IPS DF 6.9 (cell line): Measurements from ENCODE around the gene TMPRSS4.

ENCODE experiments used
- DNase-seq: peaks from one replicate; pipeline ENCODE4 v3.0.0-alpha.2; 2013; ENCODE audit warnings: low read depth, low spot score
- H3K27ac ChIP-seq: one replicate; pipeline ENCODE4 v1.5.1; 2013; ENCODE audit warnings: low read length, control low read depth
- H3K27me3 ChIP-seq: 2 replicates; pipeline ENCODE4 v1.6.1; 2013; ENCODE audit warnings: mild to moderate bottlenecking, low read length; ENCODE audit not compliant: control insufficient read depth, insufficient read depth
- H3K36me3 ChIP-seq: 2 replicates; pipeline ENCODE4 v1.6.1; 2013; ENCODE audit warnings: low read length; ENCODE audit not compliant: control insufficient read depth, insufficient read depth
- H3K4me1 ChIP-seq: 2 replicates; pipeline ENCODE4 v1.6.1; 2013; ENCODE audit warnings: low read length; ENCODE audit not compliant: control insufficient read depth, insufficient read depth
- H3K4me3 ChIP-seq: 2 replicates; pipeline ENCODE4 v1.5.1; 2013; ENCODE audit warnings: mild to moderate bottlenecking, low read length
- H3K9me3 ChIP-seq: 2 replicates; pipeline ENCODE4 v1.6.1; 2013; ENCODE audit warnings: low read length, inconsistent platforms; ENCODE audit not compliant: control insufficient read depth, insufficient read depth
- WGBS: extraction: QIAGEN DNeasy Blood & Tissue Kit; methylation state at CpG from one replicate; pipeline ENCODE4 v1.1.7; 2013; ENCODE audit warnings: mixed read lengths, missing lambda C conversion rate; ENCODE audit not compliant: insufficient read length, insufficient coverage; 5-methylcytosine and 5-hydroxymethylcytosine counted together

Gene TMPRSS4

DNA sequence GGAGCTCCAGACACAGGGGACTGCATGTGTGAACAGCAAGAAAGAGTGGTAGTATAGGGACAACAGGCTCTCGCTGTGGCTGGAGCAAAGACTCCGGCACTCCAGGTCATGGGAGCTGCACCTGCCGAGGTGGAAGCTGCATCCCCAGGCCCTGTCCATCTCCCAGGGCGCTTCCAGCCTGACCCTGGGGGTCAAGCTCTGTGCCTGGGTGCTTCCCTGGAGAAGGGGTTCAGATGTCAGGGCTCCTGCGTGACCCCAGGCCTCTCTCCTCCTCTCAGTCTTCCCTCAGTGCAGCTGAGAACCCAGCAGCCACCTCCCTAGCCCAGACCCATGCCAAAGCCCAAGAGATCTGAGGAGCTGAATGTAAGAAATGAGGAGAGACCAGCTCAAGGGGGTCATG is 3.4 kb downstream of the TMPRSS4 start:
- no peaks in the 10 kb centered on the region for H3K9me3 ChIP-seq
- H3K36me3 ChIP-seq: no peaks in the 10 kb centered on the region
- no CpG with 5 or more reads among the region's 5 CpGs for WGBS
- H3K27ac ChIP-seq: no peak overlapping the region
- no peak overlapping the region for H3K4me3 ChIP-seq
- peaks cover 4% of the 10 kb centered on the region for H3K4me1 ChIP-seq
- no peak for DNase-seq
- H3K27me3 ChIP-seq: no peaks in the 10 kb centered on the region

- no peaks in the 10 kb centered on the region for H3K36me3 ChIP-seq
- DNase-seq: no peak
- peaks cover 4% of the 10 kb centered on the region for H3K4me1 ChIP-seq
- WGBS: no CpG with 5 or more reads among the region's 18 CpGs
- H3K4me3 ChIP-seq: no peak overlapping the region
- H3K27me3 ChIP-seq: no peaks in the 10 kb centered on the region
- H3K27ac ChIP-seq: no peak overlapping the region
- no peaks in the 10 kb centered on the region for H3K9me3 ChIP-seq
Measured at GRCh38 chr11:118081241-118081958, 4.5 kb downstream of the TMPRSS4 start.

- Histone ChIP-seq H3K27ac (no peak overlapping the region), H3K9me3 (no peaks in the 10 kb centered on the region), H3K36me3 (no peaks in the 10 kb centered on the region), H3K4me3 (no peak overlapping the region), H3K27me3 (no peaks in the 10 kb centered on the region), H3K4me1 (no peaks in the 10 kb centered on the region; the same call in 1 of the 2 replicates)
- no CpG with 5 or more reads among the region's 21 CpGs for WGBS
- no peak for DNase-seq
Measured at GRCh38 chr11:118082880-118083552, 6.1 kb downstream of the TMPRSS4 start.

- Histone ChIP-seq H3K27me3 (no peaks in the 10 kb centered on the region), H3K4me1 (no peaks in the 10 kb centered on the region; the same call in 1 of the 2 replicates), H3K4me3 (no peak overlapping the region), H3K9me3 (no peaks in the 10 kb centered on the region), H3K36me3 (no peaks in the 10 kb centered on the region), H3K27ac (no peak overlapping the region)
- no CpG with 5 or more reads among the region's 4 CpGs for WGBS
- no peak for DNase-seq
Measured at GRCh38 chr11:118084247-118084646, 7.4 kb downstream of the TMPRSS4 start.

DNA sequence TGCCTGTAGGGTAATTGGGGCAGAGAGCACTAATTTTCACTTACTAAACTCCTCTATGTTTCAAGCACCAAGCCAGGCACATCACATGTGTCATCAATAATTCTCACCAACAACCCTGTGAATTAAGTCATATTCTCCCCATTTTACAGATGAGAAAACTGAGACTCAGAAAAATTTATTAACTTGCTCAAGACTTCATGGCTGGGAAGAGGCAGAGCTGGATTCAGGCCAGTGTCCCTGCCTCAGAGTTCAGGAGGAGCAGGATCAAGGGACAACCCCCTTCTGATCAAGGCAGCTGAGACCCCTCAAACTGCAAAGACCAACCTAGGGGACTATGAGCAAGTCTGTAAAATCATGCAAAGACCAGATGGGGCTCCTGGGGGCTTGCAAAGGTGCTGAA is 7.8 kb downstream of the TMPRSS4 start:
- Histone ChIP-seq H3K4me3 (no peak overlapping the region), H3K27ac (no peak overlapping the region), H3K27me3 (no peaks in the 10 kb centered on the region), H3K9me3 (no peaks in the 10 kb centered on the region), H3K36me3 (no peaks in the 10 kb centered on the region), H3K4me1 (no peaks in the 10 kb centered on the region; the same call in 1 of the 2 replicates)
- no peak for DNase-seq

DNA sequence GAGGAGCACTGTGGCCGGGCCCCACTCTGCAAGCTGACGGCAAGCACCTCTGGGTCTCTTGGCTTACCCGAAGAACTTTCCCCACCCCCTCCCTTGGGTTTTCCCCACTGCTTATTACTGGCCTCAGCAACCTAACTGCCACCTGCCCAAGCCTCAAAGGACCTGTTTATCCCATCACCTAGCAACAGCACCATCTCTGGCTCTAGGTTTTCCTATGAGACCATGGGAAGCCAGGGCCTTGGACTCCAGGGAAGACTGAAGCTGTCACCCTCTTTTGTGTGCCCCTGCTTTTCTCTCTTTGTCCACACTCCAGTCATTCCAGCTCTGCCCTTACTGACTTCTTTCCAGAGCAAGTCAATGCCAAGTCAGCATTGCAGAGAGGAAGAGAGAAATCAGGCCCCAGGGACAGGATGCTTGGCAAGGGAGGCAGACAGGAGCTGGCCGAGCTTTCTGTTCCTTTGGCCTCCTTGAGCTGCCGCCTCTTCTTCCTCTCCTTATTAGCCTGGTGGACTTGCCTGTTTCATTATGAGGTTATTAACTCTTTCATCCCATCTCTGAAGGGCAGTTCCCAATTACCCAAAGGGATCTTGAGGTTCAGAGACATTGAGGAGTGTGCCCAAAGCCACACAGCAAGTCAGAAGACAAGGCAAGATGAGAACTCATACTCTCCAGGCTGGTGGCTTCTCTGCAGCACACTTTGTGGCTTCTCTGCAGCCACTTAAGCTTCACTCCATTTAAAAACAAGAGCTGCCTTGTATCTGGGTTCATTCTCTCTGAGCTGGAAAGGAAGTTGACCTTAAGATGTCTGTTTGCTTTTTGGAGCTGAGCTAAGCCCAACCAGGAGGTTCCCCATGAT is 10.3 kb downstream of the TMPRSS4 start, which contains the start of gene SMIM35:
SMIM35 (minus strand) TSS at position 51 of the 856 bp plus-strand sequence. CDS start 206 bp downstream, outside the sequence.
- Histone ChIP-seq H3K9me3 (no peaks in the 10 kb centered on the region), H3K36me3 (no peaks in the 10 kb centered on the region), H3K27me3 (no peaks in the 10 kb centered on the region), H3K4me1 (no peaks in the 10 kb centered on the region), H3K27ac (no peak within 1 kb of the TSS), H3K4me3 (no peak within 1 kb of the TSS)
- WGBS: no CpG with 5 or more reads among the region's 5 CpGs
- DNase-seq: no peak

DNA sequence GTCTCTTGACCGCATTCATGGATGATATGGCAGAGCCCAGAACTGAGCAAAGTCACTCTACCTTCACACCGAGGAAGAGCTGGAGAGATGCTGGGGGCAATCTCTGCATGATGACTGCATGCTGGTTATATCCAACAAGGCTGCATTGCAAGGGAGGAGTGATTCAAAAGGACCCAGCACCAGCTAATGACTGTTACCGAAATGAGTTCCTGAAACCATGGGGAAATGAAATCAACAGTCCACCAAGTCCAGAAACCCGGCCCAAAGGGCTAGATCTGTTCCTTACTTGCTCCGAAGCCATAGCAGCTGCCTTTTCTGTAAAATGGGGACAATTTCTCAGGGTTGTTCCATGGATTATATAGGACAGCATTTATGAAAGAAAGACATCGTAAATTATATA is 11.1 kb downstream of the TMPRSS4 start:
- no peak for DNase-seq
- no peaks in the 10 kb centered on the region for H3K4me1 ChIP-seq
- WGBS: no CpG with 5 or more reads among the region's 6 CpGs
- H3K4me3 ChIP-seq: no peak overlapping the region
- H3K27me3 ChIP-seq: no peaks in the 10 kb centered on the region
- no peaks in the 10 kb centered on the region for H3K9me3 ChIP-seq
- no peak overlapping the region for H3K27ac ChIP-seq
- H3K36me3 ChIP-seq: no peaks in the 10 kb centered on the region

DNA sequence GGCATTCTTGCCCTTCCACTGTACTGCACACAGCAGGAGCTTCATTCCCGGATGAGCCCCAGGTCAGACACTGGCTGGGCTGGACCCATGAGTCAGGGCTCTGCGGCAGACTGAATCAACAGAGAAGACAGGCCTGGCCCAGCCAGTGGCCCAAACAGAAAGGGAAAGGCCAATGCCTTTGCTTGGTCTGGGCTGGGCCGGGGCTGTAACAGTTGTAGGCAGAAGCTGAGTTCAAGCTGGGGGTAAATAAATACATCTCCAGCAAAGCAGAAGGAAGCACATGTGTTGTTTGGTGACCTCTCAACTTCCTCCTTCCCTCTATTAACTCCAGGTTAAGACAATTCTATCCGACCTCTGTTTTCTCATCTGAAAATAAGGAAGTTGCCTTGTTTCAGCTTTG is 11.7 kb downstream of the TMPRSS4 start:
- no peak overlapping the region for H3K4me3 ChIP-seq
- 0 out of 2 replicates have a peak, but pooled peaks cover 1% of the 10 kb centered on the region for H3K4me1 ChIP-seq
- no peak for DNase-seq
- H3K27me3 ChIP-seq: no peaks in the 10 kb centered on the region
- H3K36me3 ChIP-seq: no peaks in the 10 kb centered on the region
- no CpG with 5 or more reads among the region's 4 CpGs for WGBS
- H3K27ac ChIP-seq: no peak overlapping the region
- H3K9me3 ChIP-seq: no peaks in the 10 kb centered on the region

- H3K4me3 ChIP-seq: no peak overlapping the region
- no peaks in the 10 kb centered on the region for H3K9me3 ChIP-seq
- no peaks in the 10 kb centered on the region for H3K36me3 ChIP-seq
- H3K27ac ChIP-seq: no peak overlapping the region
- WGBS: no CpG with 5 or more reads among the region's 7 CpGs
- H3K4me1 ChIP-seq: 0 out of 2 replicates have a peak, but pooled peaks cover 1% of the 10 kb centered on the region
- no peaks in the 10 kb centered on the region for H3K27me3 ChIP-seq
- no peak for DNase-seq
Measured at GRCh38 chr11:118090545-118091162, 13.8 kb downstream of the TMPRSS4 start.

- H3K27ac ChIP-seq: no peak overlapping the region
- H3K27me3 ChIP-seq: no peaks in the 10 kb centered on the region
- no peaks in the 10 kb centered on the region for H3K36me3 ChIP-seq
- DNase-seq: no peak
- no peaks in the 10 kb centered on the region for H3K9me3 ChIP-seq
- H3K4me3 ChIP-seq: no peak overlapping the region
- no CpG with 5 or more reads among the region's 6 CpGs for WGBS
- H3K4me1 ChIP-seq: 0 out of 2 replicates have a peak, but pooled peaks cover 1% of the 10 kb centered on the region
Measured at GRCh38 chr11:118091690-118092089, 14.8 kb downstream of the TMPRSS4 start.
